A673 (cell line): ENCODE data around the gene ZEB2.

ENCODE experiments used
- CTCF ChIP-seq: fragments of 300-800, 200-600 bp; sonication (generic); conservative IDR thresholded peaks from 2 replicates; pipeline ENCODE4 v1.5.1; 2017; ENCODE audit warnings: low read depth, mild to moderate bottlenecking, antibody characterized with exemption, low read length, moderate library complexity, mixed read lengths
- EZH2 ChIP-seq: fragments of 200-600 bp; sonication (generic); IDR thresholded peaks from 2 replicates; pipeline ENCODE4 v1.6.1; 2017; ENCODE audit warnings: borderline replicate concordance, low read depth, mild to moderate bottlenecking, mixed read lengths, antibody characterized with exemption, low read length; ENCODE audit not compliant: poor library complexity, severe bottlenecking

GRCh38 chr2:144383571-144384100 is 136.3 kb downstream of the ZEB2 start:
- TF ChIP-seq CTCF (no peak), EZH2 (no peak)
